HepG2 (cell line): ENCODE data around the gene C1orf159. TPM values are rescaled to one million over a fixed set of nuclear protein-coding genes. Genes with fewer than 3 reads are reported as not detected.

Source experiments
- AGO1 ChIP-seq: fragments of 200-400 bp; formaldehyde crosslinking; IDR thresholded peaks from 2 replicates; pipeline ENCODE4 v1.6.1; 2017; ENCODE audit warnings: mild to moderate bottlenecking, low read depth, low read length, moderate library complexity; ENCODE audit not compliant: poor library complexity, severe bottlenecking
- AGO2 ChIP-seq: fragments of 200-400 bp; formaldehyde crosslinking; optimal IDR thresholded peaks from 2 replicates; pipeline ENCODE3; 2017; ENCODE audit warnings: mild to moderate bottlenecking, low read depth, low read length, moderate library complexity
- ARID5B ChIP-seq: IDR thresholded peaks from 2 replicates; pipeline ENCODE4 v1.4.0; 2020; ENCODE audit warnings: mild to moderate bottlenecking, missing genetic modification reagents
- CHD2 ChIP-seq: IDR thresholded peaks from 2 replicates; pipeline ENCODE4 v1.6.1; 2011; ENCODE audit warnings: low read depth, low read length, improper control_type of control experiment
- DR1 ChIP-seq: sonication (generic); formaldehyde crosslinking; IDR thresholded peaks from 2 replicates; pipeline ENCODE4 v1.8.0; 2021; ENCODE audit warnings: mild to moderate bottlenecking, missing genetic modification reagents, inconsistent platforms
- ERF ChIP-seq: IDR thresholded peaks from 2 replicates; pipeline ENCODE4 v1.6.1; 2018; ENCODE audit warnings: missing biosample characterization, missing genetic modification reagents
- KDM1A ChIP-seq: IDR thresholded peaks from 2 replicates; pipeline ENCODE4 v1.6.1; 2016; ENCODE audit warnings: missing compliant biosample characterization
- NFYB ChIP-seq: sonication (generic); formaldehyde crosslinking; IDR thresholded peaks from 2 replicates; pipeline ENCODE4 v1.4.0; 2020; ENCODE audit warnings: missing genetic modification reagents
- PHB2 ChIP-seq: fragments of 450-650 bp; IDR thresholded peaks from 2 replicates; pipeline ENCODE4 v1.6.1; 2018; ENCODE audit not compliant: partially characterized antibody
- TRIM22 ChIP-seq: fragments of 450-650 bp; IDR thresholded peaks from 2 replicates; pipeline ENCODE4 v1.6.1; 2017
- ZC3H13 ChIP-seq: sonication (generic); formaldehyde crosslinking; IDR thresholded peaks from 2 replicates; pipeline ENCODE4 v1.8.1; 2023; ENCODE audit warnings: mild to moderate bottlenecking, missing genetic modification reagents, moderate library complexity
- ZFP36 ChIP-seq: fragments of 150-350 bp; IDR thresholded peaks from 2 replicates; pipeline ENCODE4 v1.6.1; 2018; ENCODE audit warnings: borderline replicate concordance, low read length, low read depth; ENCODE audit not compliant: partially characterized antibody
- ZNF691 ChIP-seq: sonication (generic); formaldehyde crosslinking; IDR thresholded peaks from 2 replicates; pipeline ENCODE4 v1.4.0; 2020; ENCODE audit warnings: missing genetic modification reagents, low read depth, mild to moderate bottlenecking, borderline replicate concordance
- ZNF713 ChIP-seq: sonication (generic); formaldehyde crosslinking; IDR thresholded peaks from 2 replicates; pipeline ENCODE4 v1.4.0; 2020; ENCODE audit warnings: mild to moderate bottlenecking, missing genetic modification reagents
- polyA plus RNA-seq, 8 experiments: library from polyadenylated mRNA; depleted of rRNA in 3 of 8; stranded (reverse) in 7 of 8; unstranded in 1 of 8; fragments of >200 nt; fragmentation: Illumina TruSeq in 4 of 8; extraction: Trizol in 4 of 8; gene quantifications; 2 replicates each; pipeline versions ENCODE4 v1.2.1 to v1.2.3, GENCODE V29; 2011 to 2016; ENCODE audit warnings: low read depth in 4 of 8, missing spikeins in 1 of 8, mixed read lengths in 1 of 8; ENCODE audit not compliant: insufficient read depth in 1 of 8
- total RNA-seq, 5 experiments: library from RNA; depleted of rRNA; stranded (reverse); fragments of >200 nt; fragmentation: Illumina TruSeq; extraction: Trizol; gene quantifications; 2 replicates each; pipeline ENCODE4 v1.2.3, GENCODE V29; 2016; ENCODE audit warnings: low read depth in 1 of 5
- TF ChIP-seq, protein P1 (sequence below): conservative IDR thresholded peaks from 2 replicates; pipeline ENCODE4 v1.6.1; 2018; ENCODE audit warnings: missing genetic modification reagents
- TF ChIP-seq, protein P2 (sequence below): sonication (generic); formaldehyde crosslinking; IDR thresholded peaks from 2 replicates; pipeline ENCODE4 v1.5.0; 2020; ENCODE audit warnings: missing genetic modification reagents
- TF ChIP-seq, protein P3 (sequence below): sonication (generic); formaldehyde crosslinking; IDR thresholded peaks from 2 replicates; pipeline ENCODE4 v1.9.0; 2022; ENCODE audit warnings: low read depth, missing genetic modification reagents
- TF ChIP-seq, protein P4 (sequence below): sonication (generic); formaldehyde crosslinking; IDR thresholded peaks from 2 replicates; pipeline ENCODE4 v1.5.0; 2020; ENCODE audit warnings: missing genetic modification reagents

Gene C1orf159
- total and polyA plus RNA-seq, 2 of the 13 experiments (the other 11 are each of a cell fraction or from before 2014, with no cell fraction given), result 3.8 to 6.7 TPM

DNA sequence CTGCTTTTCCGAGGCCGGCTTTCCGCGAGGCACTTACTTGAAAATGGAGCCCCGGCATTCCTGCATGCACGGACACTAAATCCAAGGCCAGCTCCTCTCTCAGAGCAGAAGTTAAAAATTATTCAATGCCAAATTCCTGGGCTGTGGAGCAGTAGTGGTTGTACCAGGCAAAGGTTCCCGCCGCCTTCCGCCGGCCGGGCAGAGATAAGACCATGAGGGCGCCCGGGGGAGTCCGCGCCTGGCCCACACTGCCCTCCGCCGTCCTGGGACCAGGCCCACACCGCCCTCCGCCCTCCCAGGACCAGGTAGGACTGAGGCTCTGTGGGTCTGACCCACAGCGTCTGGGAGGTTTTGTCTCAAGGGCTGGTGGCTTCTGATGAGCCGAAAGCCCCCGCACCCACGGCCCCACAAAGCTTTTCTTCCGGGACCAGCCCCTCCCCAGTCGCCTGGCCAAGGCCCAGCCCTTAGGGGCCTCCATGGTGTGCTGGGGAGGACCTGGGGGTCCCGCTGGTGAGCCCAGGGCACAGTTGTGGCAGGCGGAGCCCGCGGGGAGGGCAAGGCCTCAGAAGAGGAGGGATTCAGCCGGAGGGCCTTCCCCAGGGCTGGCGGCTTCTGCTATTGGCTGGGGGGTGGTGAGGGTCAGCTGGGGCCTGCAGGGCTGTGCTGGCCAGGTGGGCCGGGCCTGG is 12.7 kb upstream of the C1orf159 start (continued):
- TF ChIP-seq, protein P1, sequence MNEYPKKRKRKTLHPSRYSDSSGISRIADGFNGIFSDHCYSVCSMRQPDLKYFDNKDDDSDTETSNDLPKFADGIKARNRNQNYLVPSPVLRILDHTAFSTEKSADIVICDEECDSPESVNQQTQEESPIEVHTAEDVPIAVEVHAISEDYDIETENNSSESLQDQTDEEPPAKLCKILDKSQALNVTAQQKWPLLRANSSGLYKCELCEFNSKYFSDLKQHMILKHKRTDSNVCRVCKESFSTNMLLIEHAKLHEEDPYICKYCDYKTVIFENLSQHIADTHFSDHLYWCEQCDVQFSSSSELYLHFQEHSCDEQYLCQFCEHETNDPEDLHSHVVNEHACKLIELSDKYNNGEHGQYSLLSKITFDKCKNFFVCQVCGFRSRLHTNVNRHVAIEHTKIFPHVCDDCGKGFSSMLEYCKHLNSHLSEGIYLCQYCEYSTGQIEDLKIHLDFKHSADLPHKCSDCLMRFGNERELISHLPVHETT (CRISPR knock-in tag), result no peak
- TF ChIP-seq ERF (CRISPR knock-in tag) (peak; percentile 52), ARID5B (peak; percentile 30; the same call in 1 of the 2 replicates), AGO1 (peak; percentile 34), ZC3H13 (peak; percentile 80; the same call in 1 of the 2 replicates), ZNF691 (CRISPR knock-in tag) (no peak), DR1 (CRISPR knock-in tag) (no peak), NFYB (peak; percentile 40; the same call in 1 of the 2 replicates), TRIM22 (no peak), PHB2 (no peak), ZNF713 (CRISPR knock-in tag) (no peak), ZFP36 (no peak), AGO2 (no peak), KDM1A (CRISPR knock-in tag) (no peak), CHD2 (no peak)
- TF ChIP-seq, protein P2, sequence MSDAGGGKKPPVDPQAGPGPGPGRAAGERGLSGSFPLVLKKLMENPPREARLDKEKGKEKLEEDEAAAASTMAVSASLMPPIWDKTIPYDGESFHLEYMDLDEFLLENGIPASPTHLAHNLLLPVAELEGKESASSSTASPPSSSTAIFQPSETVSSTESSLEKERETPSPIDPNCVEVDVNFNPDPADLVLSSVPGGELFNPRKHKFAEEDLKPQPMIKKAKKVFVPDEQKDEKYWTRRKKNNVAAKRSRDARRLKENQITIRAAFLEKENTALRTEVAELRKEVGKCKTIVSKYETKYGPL (CRISPR knock-in tag), result no peak
- TF ChIP-seq, protein P3, sequence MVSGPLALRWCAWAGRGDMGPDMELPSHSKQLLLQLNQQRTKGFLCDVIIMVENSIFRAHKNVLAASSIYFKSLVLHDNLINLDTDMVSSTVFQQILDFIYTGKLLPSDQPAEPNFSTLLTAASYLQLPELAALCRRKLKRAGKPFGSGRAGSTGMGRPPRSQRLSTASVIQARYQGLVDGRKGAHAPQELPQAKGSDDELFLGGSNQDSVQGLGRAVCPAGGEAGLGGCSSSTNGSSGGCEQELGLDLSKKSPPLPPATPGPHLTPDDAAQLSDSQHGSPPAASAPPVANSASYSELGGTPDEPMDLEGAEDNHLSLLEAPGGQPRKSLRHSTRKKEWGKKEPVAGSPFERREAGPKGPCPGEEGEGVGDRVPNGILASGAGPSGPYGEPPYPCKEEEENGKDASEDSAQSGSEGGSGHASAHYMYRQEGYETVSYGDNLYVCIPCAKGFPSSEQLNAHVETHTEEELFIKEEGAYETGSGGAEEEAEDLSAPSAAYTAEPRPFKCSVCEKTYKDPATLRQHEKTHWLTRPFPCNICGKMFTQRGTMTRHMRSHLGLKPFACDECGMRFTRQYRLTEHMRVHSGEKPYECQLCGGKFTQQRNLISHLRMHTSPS (CRISPR knock-in tag), result no peak
- TF ChIP-seq, protein P4, sequence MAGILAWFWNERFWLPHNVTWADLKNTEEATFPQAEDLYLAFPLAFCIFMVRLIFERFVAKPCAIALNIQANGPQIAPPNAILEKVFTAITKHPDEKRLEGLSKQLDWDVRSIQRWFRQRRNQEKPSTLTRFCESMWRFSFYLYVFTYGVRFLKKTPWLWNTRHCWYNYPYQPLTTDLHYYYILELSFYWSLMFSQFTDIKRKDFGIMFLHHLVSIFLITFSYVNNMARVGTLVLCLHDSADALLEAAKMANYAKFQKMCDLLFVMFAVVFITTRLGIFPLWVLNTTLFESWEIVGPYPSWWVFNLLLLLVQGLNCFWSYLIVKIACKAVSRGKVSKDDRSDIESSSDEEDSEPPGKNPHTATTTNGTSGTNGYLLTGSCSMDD, result no peak
